ENCODE data around the gene TEAD1. TPM values are rescaled to one million over a fixed set of nuclear protein-coding genes. Genes with fewer than 3 reads are reported as not detected.

Gene TEAD1
- total and polyA plus RNA-seq, 9 of the 15 experiments (the other 6 are each of a cell fraction or from before 2014, with no cell fraction given) = 1.7 to 17.7 (median 10.8) TPM

GRCh38 chr11:12762278-12762677 is 88.1 kb downstream of the TEAD1 start:
- Histone ChIP-seq H3K9me3 (replicated peaks; ENCODE audit: control insufficient read depth, insufficient read depth, low read depth, low read length) (no peaks in the 10 kb centered on the region), H4K20me1 (replicated peaks; ENCODE audit: control insufficient read depth, insufficient read depth, low read length) (no peaks in the 10 kb centered on the region), H3K36me3 (ENCODE audit: control insufficient read depth, insufficient read depth, low read length) (peaks cover 6% of the 10 kb centered on the region; the same call in 2 of the 3 replicates), H3K27me3 (ENCODE audit: control insufficient read depth in 2 of 2, insufficient read depth in 2 of 2, low read length in 2 of 2) (no peaks in the 10 kb centered on the region), H3K9me1 (ENCODE audit: control insufficient read depth, insufficient read depth, low read length) (no peaks in the 10 kb centered on the region), H3K4me3 (no peak overlapping the region), H3K27ac (ENCODE audit: extremely low read depth, low read depth, low read length) (no peak overlapping the region), H3K9ac (ENCODE audit: insufficient read depth in 1 of 2, low read depth in 2 of 2, low read length in 2 of 2) (no peak overlapping the region), H3K4me1 (replicated peaks in 1 of 2; ENCODE audit: control insufficient read depth in 2 of 2, insufficient read depth in 2 of 2, low read length in 2 of 2) (peaks cover 0 to 14% of the 10 kb centered on the region in 2 experiments; a peak in 4 of 5 replicates), H3K79me2 (ENCODE audit: control insufficient read depth, insufficient read depth, low read length) (no peaks in the 10 kb centered on the region), H3K4me2 (ENCODE audit: insufficient read depth, low read length) (no peak overlapping the region), H2AFZ (ENCODE audit: low read depth, low read length) (peak overlapping the region; percentile 32; the same call in 1 of the 2 replicates)
- whole genome bisulfite sequencing (ENCODE audit: insufficient coverage, low coverage, missing lambda C conversion rate) = 43% methylated on average over 5 of the region's 5 CpGs
- TF ChIP-seq ZNF324 (CRISPR knock-in tag; IDR thresholded peaks at IDR 0.05) (no peak), DPF2 (IDR thresholded peaks at IDR 0.05) (no peak), ZNF282 (CRISPR knock-in tag; IDR thresholded peaks at IDR 0.05) (no peak), UBTF (IDR thresholded peaks at IDR 0.05; ENCODE audit: borderline replicate concordance in 1 of 2, low read depth in 2 of 2, low read length in 2 of 2) (no peak), TAF9B (IDR thresholded peaks at IDR 0.05; ENCODE audit: partially characterized antibody) (no peak), PRPF4 (IDR thresholded peaks at IDR 0.05; ENCODE audit: insufficient read depth, low read depth, low read length, poor library complexity, severe bottlenecking) (no peak), PBX2 (CRISPR knock-in tag; IDR thresholded peaks at IDR 0.05; ENCODE audit: low read depth) (no peak), PBX2 (tag; conservative IDR thresholded peaks at IDR 0.05; ENCODE audit: low read depth) (peak; percentile 40; the same call in 1 of the 2 replicates), MEIS2 (IDR thresholded peaks at IDR 0.05; ENCODE audit: partially characterized antibody) (peak; percentile 36)
- FAIRE-seq (no peak), ATAC-seq (no peak), DNase-seq (ENCODE audit: extremely low read depth in 1 of 4, low spot score in 3 of 4) (no peak)
- in situ Hi-C loops (cut with MboI) (no loop called here), intact Hi-C loops (cut with micrococcal nuclease) (loop anchor here (5.0 kb wide), 1 partner anchor 75 kb away; no protein-coding TSS in a partner anchor)
- POLR2A ChIA-PET = no interaction called here
- BruUV-seq (replicated peaks) = no TSS peak
- CTCF ChIA-PET (ENCODE audit: low intra/inter-chr PET ratio) = no interaction called here
